H1 (cell line): ENCODE measurements around the gene PDZD2. TPM values are rescaled to one million over a fixed set of nuclear protein-coding genes. Genes with fewer than 3 reads are reported as not detected.

ENCODE experiments used
- CTCF ChIA-PET: fragments of 300-600 bp; sonication (Branson Sonifier 250); formaldehyde crosslinking; loops from one replicate; lab custom pipeline; 2021; ENCODE audit not compliant: partially characterized antibody; lab: Charles Lee
- POLR2A ChIA-PET: fragments of 300-600 bp; sonication (Branson Sonifier 250); formaldehyde crosslinking; loops from one replicate; lab custom pipeline; 2021; ENCODE audit warnings: inconsistent platforms; ENCODE audit not compliant: partially characterized antibody; lab: Charles Lee
- DNase-seq, 2 experiments: peaks; one replicate each; pipeline versions ENCODE4 v3.0.0 to v3.0.0-alpha.2; 2010 to 2022; ENCODE audit warnings: low spot score in 2 of 2, low read depth in 1 of 2, mixed read lengths in 1 of 2
- FAIRE-seq: peaks from 2 replicates; lab custom pipeline; 2011; peaks lifted over from hg19 to GRCh38; lab: Jason Lieb, UNC
- H2AFZ ChIP-seq: 2 replicates; pipeline ENCODE4 v1.8.1; 2012; ENCODE audit warnings: low read length, inconsistent platforms
- H2AK5ac ChIP-seq: 2 replicates; pipeline ENCODE4 v1.6.1; 2013; ENCODE audit warnings: low read depth, low read length
- H2BK120ac ChIP-seq: replicated peaks from 2 replicates; pipeline ENCODE3; 2013; ENCODE audit warnings: low read depth, low read length, inconsistent platforms
- H2BK12ac ChIP-seq: 2 replicates; pipeline ENCODE4 v1.6.1; 2013; ENCODE audit warnings: low read depth, low read length
- H2BK15ac ChIP-seq: 2 replicates; pipeline ENCODE4 v1.6.1; 2013; ENCODE audit warnings: low read length
- H2BK20ac ChIP-seq: 2 replicates; pipeline ENCODE4 v1.6.1; 2013; ENCODE audit warnings: low read length
- H2BK5ac ChIP-seq: 2 replicates; pipeline ENCODE4 v1.6.1; 2013; ENCODE audit warnings: low read depth, low read length
- H3K14ac ChIP-seq: 2 replicates; pipeline ENCODE4 v1.6.1; 2013; ENCODE audit warnings: inconsistent platforms; ENCODE audit not compliant: insufficient read length
- H3K18ac ChIP-seq: 2 replicates; pipeline ENCODE4 v1.6.1; 2013; ENCODE audit warnings: low read length; ENCODE audit errors: extremely low read depth
- H3K23ac ChIP-seq: 2 replicates; pipeline ENCODE4 v1.6.1; 2013; ENCODE audit warnings: inconsistent platforms; ENCODE audit not compliant: insufficient read length
- H3K23me2 ChIP-seq: 2 replicates; pipeline ENCODE4 v1.6.1; 2013; ENCODE audit warnings: low read depth, low read length
- H3K27ac ChIP-seq: 2 replicates; pipeline ENCODE4 v1.6.1; 2011; ENCODE audit warnings: low read depth, low read length, inconsistent platforms
- H3K27me3 ChIP-seq, 4 experiments: replicated peaks in 1 of 4; 1 replicate in 1 of 4; 2 replicates in 3 of 4; pipeline versions ENCODE4 v1.6.1 to v1.8.1; 2011 to 2013; ENCODE audit warnings: low read length in 3 of 4, mild to moderate bottlenecking in 3 of 4, inconsistent platforms in 2 of 4, mixed read lengths in 2 of 4, moderate library complexity in 1 of 4; ENCODE audit not compliant: control insufficient read depth in 3 of 4, insufficient read depth in 3 of 4; ENCODE audit errors: extremely low read depth in 1 of 4
- H3K36me3 ChIP-seq, 4 experiments: 2 replicates each; pipeline versions ENCODE4 v1.6.1 to v1.8.1; 2011 to 2013; ENCODE audit warnings: mild to moderate bottlenecking in 4 of 4, low read length in 3 of 4, moderate library complexity in 2 of 4, control low read depth in 1 of 4, inconsistent platforms in 1 of 4; ENCODE audit not compliant: insufficient read depth in 4 of 4, control insufficient read depth in 2 of 4
- H3K4ac ChIP-seq: replicated peaks from 2 replicates; pipeline ENCODE3; 2013; ENCODE audit warnings: low read length, low read depth, mixed read lengths, inconsistent platforms; ENCODE audit not compliant: insufficient read length
- H3K4me1 ChIP-seq, 4 experiments: replicated peaks in 1 of 4; 1 replicate in 1 of 4; 2 replicates in 3 of 4; pipeline versions ENCODE4 v1.6.1 to v1.8.1; 2011 to 2013; ENCODE audit warnings: low read length in 3 of 4, inconsistent platforms in 2 of 4, mixed read lengths in 1 of 4; ENCODE audit not compliant: insufficient read depth in 4 of 4, control insufficient read depth in 3 of 4
- H3K4me2 ChIP-seq, 2 experiments: 2 replicates each; pipeline versions ENCODE4 v1.6.1 to v1.8.1; 2011 to 2013; ENCODE audit warnings: low read depth in 2 of 2, low read length in 2 of 2, control low read depth in 1 of 2, inconsistent platforms in 1 of 2, mild to moderate bottlenecking in 1 of 2; ENCODE audit not compliant: insufficient read depth in 1 of 2
- H3K4me3 ChIP-seq, 4 experiments: fragments of 200-600, 300-600 bp in 1 of 4; sonication (generic), shearing (Covaris generic), sonication (Bioruptor Twin) in 1 of 4; 2 replicates each; pipeline versions ENCODE4 v1.5.1 to v1.8.1; 2011 to 2016; ENCODE audit warnings: low read length in 4 of 4, low read depth in 3 of 4, control low read depth in 2 of 4, inconsistent platforms in 2 of 4, mild to moderate bottlenecking in 2 of 4, mixed read lengths in 1 of 4, moderate library complexity in 1 of 4; ENCODE audit not compliant: insufficient read depth in 2 of 4; ENCODE audit errors: extremely low read depth in 1 of 4
- H3K56ac ChIP-seq: replicated peaks from 2 replicates; pipeline ENCODE3; 2013; ENCODE audit warnings: low read depth, mild to moderate bottlenecking, mixed read lengths, low read length, inconsistent platforms; ENCODE audit not compliant: insufficient read length
- H3K79me1 ChIP-seq: 2 replicates; pipeline ENCODE4 v1.6.1; 2013; ENCODE audit warnings: low read depth, low read length, control low read depth
- H3K79me2 ChIP-seq, 2 experiments: 2 replicates each; pipeline versions ENCODE4 v1.6.1 to v1.8.1; 2012 to 2013; ENCODE audit warnings: low read length in 2 of 2, mild to moderate bottlenecking in 2 of 2, inconsistent platforms in 1 of 2; ENCODE audit not compliant: insufficient read depth in 2 of 2, control insufficient read depth in 1 of 2
- H3K9ac ChIP-seq, 4 experiments: replicated peaks in 1 of 4; 1 replicate in 1 of 4; 2 replicates in 3 of 4; pipeline versions ENCODE4 v1.6.1 to v1.8.1; 2011 to 2013; ENCODE audit warnings: low read depth in 3 of 4, low read length in 3 of 4, control low read depth in 2 of 4, mild to moderate bottlenecking in 2 of 4, moderate library complexity in 2 of 4, inconsistent platforms in 1 of 4; ENCODE audit errors: extremely low read depth in 1 of 4
- H3K9me3 ChIP-seq, 2 experiments: 2 replicates each; pipeline versions ENCODE4 v1.6.1 to v1.8.1; 2012 to 2013; ENCODE audit warnings: mild to moderate bottlenecking in 2 of 2, moderate library complexity in 2 of 2, control low read depth in 1 of 2, inconsistent platforms in 1 of 2, low read depth in 1 of 2, low read length in 1 of 2, mixed read lengths in 1 of 2; ENCODE audit not compliant: insufficient read depth in 2 of 2
- H4K20me1 ChIP-seq, 2 experiments: replicated peaks in 1 of 2; 2 replicates each; pipeline versions ENCODE3 to v1.8.1; 2011 to 2013; ENCODE audit warnings: inconsistent platforms in 2 of 2, low read length in 2 of 2, mild to moderate bottlenecking in 1 of 2; ENCODE audit not compliant: insufficient read depth in 2 of 2, control insufficient read depth in 1 of 2
- H4K5ac ChIP-seq: 2 replicates; pipeline ENCODE4 v1.6.1; 2013; ENCODE audit warnings: low read length, low read depth, mixed read lengths, inconsistent platforms; ENCODE audit not compliant: insufficient read length
- H4K8ac ChIP-seq: 2 replicates; pipeline ENCODE4 v1.8.0; 2013; ENCODE audit warnings: mild to moderate bottlenecking, moderate library complexity, low read length, inconsistent platforms; ENCODE audit not compliant: insufficient read depth; ENCODE audit errors: extremely low read depth
- H4K91ac ChIP-seq: replicated peaks from 2 replicates; pipeline ENCODE3; 2013; ENCODE audit warnings: low read length, mixed read lengths, inconsistent platforms; ENCODE audit not compliant: insufficient read length
- NANOG ChIP-seq: IDR thresholded peaks from 2 replicates; pipeline ENCODE4 v1.6.1; 2011; ENCODE audit warnings: low read length, low read depth, mild to moderate bottlenecking, inconsistent platforms; ENCODE audit not compliant: insufficient read depth, poor library complexity, severe bottlenecking
- POLR2A ChIP-seq, 2 experiments: IDR thresholded peaks; 1 replicate in 1 of 2; 2 replicates in 1 of 2; pipeline ENCODE4 v1.6.1; 2011; ENCODE audit warnings: low read depth in 2 of 2, low read length in 2 of 2, mild to moderate bottlenecking in 2 of 2; ENCODE audit errors: control extremely low read depth in 1 of 2
- SRF ChIP-seq: IDR thresholded peaks from 2 replicates; pipeline ENCODE4 v1.6.1; 2011; ENCODE audit warnings: mild to moderate bottlenecking, low read depth, low read length, moderate library complexity
- SUZ12 ChIP-seq: fragments of 200-600 bp; sonication (generic); IDR thresholded peaks from 2 replicates; pipeline ENCODE4 v1.6.1; 2012; ENCODE audit warnings: mild to moderate bottlenecking, inconsistent platforms, low read length, moderate library complexity, mixed read lengths
- USF2 ChIP-seq: IDR thresholded peaks from 2 replicates; pipeline ENCODE4 v1.6.1; 2011; ENCODE audit warnings: low read length, improper control_type of control experiment
- WGBS, 2 experiments: shearing (Covaris generic) in 1 of 2; methylation state at CpG; one replicate each; pipeline versions ENCODE4 v1.1.6 to v1.1.7; 2013 to 2015; ENCODE audit warnings: low lambda C conversion rate in 2 of 2, mixed read lengths in 2 of 2, inconsistent platforms in 1 of 2, low coverage in 1 of 2, missing lambda C conversion rate in 1 of 2; ENCODE audit not compliant: insufficient replicate concordance in 2 of 2, insufficient coverage in 1 of 2, insufficient read length in 1 of 2; ENCODE audit errors: extremely low coverage in 1 of 2, missing lambda C conversion rate in 1 of 2; 5-methylcytosine and 5-hydroxymethylcytosine counted together
- polyA plus RNA-seq, 7 experiments: library from polyadenylated mRNA; depleted of rRNA in 3 of 7; stranded (reverse) in 5 of 7; unstranded in 2 of 7; fragments of >200 nt in 5 of 7; fragments of 200-250 nt in 2 of 7; gene quantifications; 1 replicate in 5 of 7; 2 replicates in 1 of 7; 4 replicates in 1 of 7; pipeline versions ENCODE4 v1.2.1 to v1.2.3, GENCODE V29; 2011 to 2013; ENCODE audit warnings: missing spikeins in 2 of 7, mixed read lengths in 2 of 7
- total RNA-seq: library from RNA; stranded (reverse); fragmentation: NEBNext Ultra II Directional; extraction: Animal tissue kit (Norgen Biotek cat#: 25700); gene quantifications from 2 replicates; pipeline ENCODE4 v1.2.1, GENCODE V29; 2021

Gene PDZD2
- total and polyA plus RNA-seq, 2 of the 8 experiments (the other 6 are each of a cell fraction or from before 2014, with no cell fraction given): 1.2 to 6.8 TPM

GRCh38 chr5:32090026-32090754 lies 451.3 kb downstream of the PDZD2 start:
- Histone ChIP-seq H3K56ac (no peak overlapping the region), H3K4me2 (no peak overlapping the region), H3K4ac (no peak overlapping the region), H4K20me1 (no peaks in the 10 kb centered on the region), H2BK120ac (no peak overlapping the region), H3K27me3 (no peaks in the 10 kb centered on the region), H2AFZ (no peak overlapping the region), H3K9me3 (no peaks in the 10 kb centered on the region), H2BK5ac (no peak overlapping the region; the same call in 1 of the 2 replicates), H4K8ac (no peak overlapping the region), H3K36me3 (no peaks in the 10 kb centered on the region; a peak in 1 of 8 replicates), H3K79me2 (no peaks in the 10 kb centered on the region), H4K5ac (no peak overlapping the region), H2AK5ac (no peak overlapping the region), H3K18ac (no peak overlapping the region), H2BK12ac (no peak overlapping the region), H2BK15ac (no peak overlapping the region), H3K14ac (no peak overlapping the region), H3K23ac (no peak overlapping the region), H3K23me2 (no peaks in the 10 kb centered on the region), H3K9ac (no peak overlapping the region), H3K4me3 (no peak overlapping the region), H3K79me1 (no peaks in the 10 kb centered on the region), H4K91ac (no peak overlapping the region), H3K27ac (no peak overlapping the region), H3K4me1 (peaks cover 0 to 2% (median 0%) of the 10 kb centered on the region in 4 experiments; a peak in 1 of 7 replicates), H2BK20ac (no peak overlapping the region)
- TF ChIP-seq POLR2A (IDR thresholded peaks at IDR 0.05; ENCODE audit: control extremely low read depth in 1 of 2, low read depth in 2 of 2, low read length in 2 of 2): no peak
- TF ChIP-seq SRF: no peak
- no peak for TF ChIP-seq NANOG
- TF ChIP-seq USF2: no peak
- no peak for TF ChIP-seq SUZ12
- WGBS, 2 experiments: 92% methylated on average over 24 of the region's 24 CpGs; no CpG with 5 or more reads in 1 of the 2 experiments
- no peak for DNase-seq
- FAIRE-seq: no peak
- POLR2A ChIA-PET: interaction anchor here (0.9 kb wide), 1 partner anchor 236 kb away, joined by 3 read pairs; no protein-coding TSS in a partner anchor
- CTCF ChIA-PET: interaction anchor here (0.6 to 5.3 kb wide), 13 partner anchors 10 to 558 kb away, joined by 3 to 68 read pairs (median 3); partner anchors contain the start of genes C5orf22 and DROSHA
